PC-9 (cell line): ENCODE data around the gene SLC38A9. TPM values are rescaled to one million over a fixed set of nuclear protein-coding genes. Genes with fewer than 3 reads are reported as not detected.
A peak's percentile ranks its signal among the peaks of the same experiment; 100 is the strongest.

Source experiments
- BruUV-seq: library from RNA; stranded (reverse); fragments of 400-500 nt; replicated peaks from 2 replicates; lab custom pipeline; 2021; lab: Mats Ljungman, UMichigan
- CTCF ChIA-PET: fragments of 300-600 bp; sonication (Branson Sonifier 250); formaldehyde crosslinking; loops from one replicate; lab custom pipeline; 2022; ENCODE audit warnings: antibody characterized with exemption; lab: Charles Lee
- POLR2A ChIA-PET: fragments of 300-600 bp; sonication (Branson Sonifier 250); formaldehyde crosslinking; loops from one replicate; lab custom pipeline; 2022; ENCODE audit warnings: antibody characterized with exemption; ENCODE audit not compliant: unreplicated experiment; lab: Charles Lee
- DNase-seq, 2 experiments: peaks; one replicate each; pipeline versions ENCODE4 v3.0.0 to v3.0.0-alpha.2; 2015 to 2022; ENCODE audit warnings: mixed read lengths in 1 of 2
- H2AFZ ChIP-seq: fragments of 200-600 bp; sonication (generic); 2 replicates; pipeline ENCODE4 v1.8.1; 2017; ENCODE audit warnings: antibody characterized with exemption
- H3F3A ChIP-seq: fragments of 200-600 bp; sonication (generic); 2 replicates; pipeline ENCODE4 v1.8.1; 2017; ENCODE audit warnings: antibody characterized with exemption, mild to moderate bottlenecking, low read depth; ENCODE audit not compliant: insufficient read depth
- H3K27ac ChIP-seq: fragments of 200-600 bp; sonication (generic); 2 replicates; pipeline ENCODE4 v1.6.1; 2016; ENCODE audit warnings: mixed run types
- H3K27me3 ChIP-seq: fragments of 200-600 bp; sonication (generic); 2 replicates; pipeline ENCODE4 v1.6.1; 2016; ENCODE audit warnings: low read depth, mixed run types; ENCODE audit not compliant: insufficient read depth
- H3K36me3 ChIP-seq: fragments of 200-600 bp; sonication (generic); 2 replicates; pipeline ENCODE4 v1.6.1; 2016; ENCODE audit warnings: low read depth, mixed run types
- H3K4me1 ChIP-seq: fragments of 200-600 bp; sonication (generic); replicated peaks from 2 replicates; pipeline ENCODE4 v1.6.1; 2016; ENCODE audit warnings: mixed run types; ENCODE audit not compliant: insufficient read depth
- H3K4me2 ChIP-seq: fragments of 200-600 bp; sonication (generic); 2 replicates; pipeline ENCODE4 v1.6.1; 2017; ENCODE audit warnings: mixed run types
- H3K4me3 ChIP-seq: fragments of 200-600 bp; sonication (generic); 2 replicates; pipeline ENCODE4 v1.6.1; 2016; ENCODE audit warnings: mixed run types
- H3K79me2 ChIP-seq: fragments of 200-600 bp; sonication (generic); 2 replicates; pipeline ENCODE4 v1.6.1; 2017; ENCODE audit warnings: low read depth, mixed run types
- H3K9me2 ChIP-seq: fragments of 200-600 bp; sonication (generic); 2 replicates; pipeline ENCODE4 v1.8.1; 2017; ENCODE audit warnings: mild to moderate bottlenecking; ENCODE audit not compliant: insufficient read depth
- H3K9me3 ChIP-seq: fragments of 200-600 bp; sonication (generic); 2 replicates; pipeline ENCODE4 v1.8.1; 2016; ENCODE audit warnings: low read depth; ENCODE audit not compliant: insufficient read depth
- H4K20me1 ChIP-seq: fragments of 200-600 bp; sonication (generic); 2 replicates; pipeline ENCODE4 v1.8.1; 2017; ENCODE audit not compliant: insufficient read depth
- EZH2 ChIP-seq: fragments of 200-600 bp; sonication (generic); IDR thresholded peaks from 2 replicates; pipeline ENCODE4 v1.8.0; 2017; ENCODE audit warnings: antibody characterized with exemption, low read depth
- intact Hi-C: fragments of 100-400 bp; cut with micrococcal nuclease; formaldehyde crosslinking; loops from one replicate; pipeline ENCODE4 v1.10.0; 2022; ENCODE audit not compliant: unreplicated experiment
- total RNA-seq: library from RNA; stranded (reverse); gene quantifications from 2 replicates; pipeline ENCODE4 v1.2.3, GENCODE V29; 2021
- TF ChIP-seq, protein P1 (sequence below): fragments of 200-600 bp; sonication (generic); conservative IDR thresholded peaks from 2 replicates; pipeline ENCODE4 v1.6.1; 2017; ENCODE audit warnings: mixed run types, antibody characterized with exemption, mild to moderate bottlenecking, moderate library complexity

Gene SLC38A9
- total RNA-seq, 1 experiment from 2014 or later: 26.6 TPM

DNA sequence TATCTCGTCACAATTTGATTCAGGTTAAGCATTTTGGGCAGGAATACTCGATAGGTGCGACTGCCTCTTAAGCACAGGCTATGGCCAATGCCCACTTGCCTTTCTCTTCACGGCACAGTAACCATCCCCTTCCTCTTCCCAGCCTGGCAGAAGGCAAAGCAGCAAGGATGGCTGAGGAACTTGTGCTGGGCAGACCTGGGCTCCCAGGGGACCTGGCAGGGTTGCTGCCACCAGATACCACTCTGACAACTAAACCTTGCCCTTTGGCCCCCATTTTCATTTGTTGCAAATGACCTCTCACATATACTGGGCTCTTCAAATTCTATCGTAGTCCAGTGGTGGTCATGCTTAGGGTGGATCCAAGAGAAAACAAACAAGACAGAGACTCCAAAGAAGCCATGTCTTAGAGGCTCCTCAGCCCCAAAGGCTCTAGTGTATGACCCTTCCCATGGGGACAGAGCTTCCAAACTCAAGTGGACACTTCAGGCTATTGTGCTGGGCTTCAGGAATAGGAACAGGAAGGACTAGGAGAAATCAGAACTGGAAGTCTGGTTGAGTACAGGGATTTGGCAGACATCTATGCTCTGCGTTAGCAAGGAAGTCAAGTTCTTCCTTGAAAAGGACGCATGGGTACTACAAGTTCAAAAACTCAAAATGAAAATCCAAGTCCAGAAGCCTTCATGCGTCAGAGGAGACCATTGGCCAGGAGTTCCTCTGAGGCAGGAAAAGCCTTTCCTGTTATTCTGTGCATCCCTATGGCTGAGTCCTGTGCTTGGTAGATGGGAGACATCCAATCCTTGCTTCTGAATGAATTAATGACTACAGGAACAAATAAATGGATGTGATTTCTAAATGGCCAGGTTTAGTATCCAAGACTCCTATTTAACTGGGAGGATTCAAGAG lies 112.7 kb downstream of the SLC38A9 start:
- CTCF ChIA-PET: no interaction called here
- peak overlapping the region; percentile 96 for H3K27ac ChIP-seq
- H3K9me3 ChIP-seq: no peaks in the 10 kb centered on the region

DNA sequence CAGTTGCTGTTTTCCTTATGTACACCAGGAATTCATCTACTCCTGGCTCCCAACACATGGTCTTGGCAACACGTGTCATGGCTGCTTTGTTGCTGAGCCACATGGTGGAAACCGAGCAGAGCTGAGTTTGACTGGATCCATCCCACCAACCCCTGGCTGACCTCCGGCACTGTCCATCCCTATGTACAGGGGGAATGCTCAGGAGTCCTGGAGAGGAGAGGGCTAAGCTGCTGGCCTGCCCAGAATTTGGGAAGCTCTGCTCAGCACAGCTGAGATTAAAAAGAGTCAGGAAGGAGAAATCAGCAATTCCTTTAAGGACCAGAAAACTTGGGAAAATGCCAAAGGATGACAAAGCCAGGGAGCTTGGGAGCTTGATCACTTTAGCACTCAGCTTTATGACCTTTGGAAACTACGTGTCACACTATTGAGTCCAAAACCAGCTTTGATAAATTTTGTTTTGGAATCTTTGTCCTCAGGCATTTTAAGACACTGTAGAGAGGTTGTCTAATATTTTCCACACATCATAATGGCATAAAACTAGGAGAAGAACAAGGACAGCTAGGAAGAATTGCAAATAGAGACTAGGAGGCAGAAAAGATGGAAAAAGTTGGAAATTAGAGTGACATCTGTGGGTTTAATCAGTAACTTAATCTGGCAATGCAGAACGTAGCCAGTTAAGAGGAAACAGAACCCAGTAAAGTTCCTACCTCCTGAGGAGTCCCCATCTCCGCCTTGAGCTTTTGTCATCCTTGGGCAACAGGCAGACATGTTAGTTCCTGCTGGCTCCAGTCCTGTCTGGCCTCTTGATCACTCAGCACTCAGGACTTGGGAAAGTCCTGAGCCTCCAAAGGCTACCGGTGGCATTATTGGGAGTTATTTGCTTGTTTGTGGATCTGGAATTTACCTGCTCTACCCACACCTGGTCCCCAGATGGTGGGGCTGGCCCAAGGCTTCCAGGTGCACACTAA lies 114.8 kb downstream of the SLC38A9 start:
- no peak overlapping the region for H3K4me3 ChIP-seq
- no peaks in the 10 kb centered on the region for H3K9me3 ChIP-seq
- H3K36me3 ChIP-seq: no peaks in the 10 kb centered on the region
- CTCF ChIA-PET: interaction anchor here (0.7 kb wide), 1 partner anchor 95 kb away, joined by 3 read pairs; no protein-coding TSS in a partner anchor
- H4K20me1 ChIP-seq: no peaks in the 10 kb centered on the region
- no peaks in the 10 kb centered on the region for H3K27me3 ChIP-seq
- no peak for DNase-seq
- BruUV-seq: no TSS peak
- POLR2A ChIA-PET: no interaction called here
- intact Hi-C loops: no loop called here
- peaks cover 33% of the 10 kb centered on the region for H3K4me1 ChIP-seq
- H2AFZ ChIP-seq: no peak overlapping the region
- no peak overlapping the region for H3K27ac ChIP-seq
- H3F3A ChIP-seq: peaks cover 30% of the 10 kb centered on the region
- no peak overlapping the region for H3K4me2 ChIP-seq
- no peaks in the 10 kb centered on the region for H3K79me2 ChIP-seq
- H3K9me2 ChIP-seq: no peaks in the 10 kb centered on the region
- TF ChIP-seq, protein P1, sequence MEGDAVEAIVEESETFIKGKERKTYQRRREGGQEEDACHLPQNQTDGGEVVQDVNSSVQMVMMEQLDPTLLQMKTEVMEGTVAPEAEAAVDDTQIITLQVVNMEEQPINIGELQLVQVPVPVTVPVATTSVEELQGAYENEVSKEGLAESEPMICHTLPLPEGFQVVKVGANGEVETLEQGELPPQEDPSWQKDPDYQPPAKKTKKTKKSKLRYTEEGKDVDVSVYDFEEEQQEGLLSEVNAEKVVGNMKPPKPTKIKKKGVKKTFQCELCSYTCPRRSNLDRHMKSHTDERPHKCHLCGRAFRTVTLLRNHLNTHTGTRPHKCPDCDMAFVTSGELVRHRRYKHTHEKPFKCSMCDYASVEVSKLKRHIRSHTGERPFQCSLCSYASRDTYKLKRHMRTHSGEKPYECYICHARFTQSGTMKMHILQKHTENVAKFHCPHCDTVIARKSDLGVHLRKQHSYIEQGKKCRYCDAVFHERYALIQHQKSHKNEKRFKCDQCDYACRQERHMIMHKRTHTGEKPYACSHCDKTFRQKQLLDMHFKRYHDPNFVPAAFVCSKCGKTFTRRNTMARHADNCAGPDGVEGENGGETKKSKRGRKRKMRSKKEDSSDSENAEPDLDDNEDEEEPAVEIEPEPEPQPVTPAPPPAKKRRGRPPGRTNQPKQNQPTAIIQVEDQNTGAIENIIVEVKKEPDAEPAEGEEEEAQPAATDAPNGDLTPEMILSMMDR: no peak
- no peak for TF ChIP-seq EZH2

More for the DNA sequence above, 112.7 kb downstream of the SLC38A9 start:
- POLR2A ChIA-PET: no interaction called here
- peak overlapping the region; percentile 74 for H3K4me2 ChIP-seq
- DNase-seq: no peak
- BruUV-seq: no TSS peak
- intact Hi-C loops: loop anchor here (2.0 kb wide), 1 partner anchor 65 kb away; the partner anchor contains the start of gene PLPP1
- no peak overlapping the region for H3K4me3 ChIP-seq
- TF ChIP-seq EZH2: no peak
- TF ChIP-seq, protein P1: no peak
- no peaks in the 10 kb centered on the region for H3K27me3 ChIP-seq
- no peak overlapping the region for H2AFZ ChIP-seq
- no peaks in the 10 kb centered on the region for H3K79me2 ChIP-seq
- peaks cover 54% of the 10 kb centered on the region for H3K4me1 ChIP-seq
- H3K36me3 ChIP-seq: no peaks in the 10 kb centered on the region
- no peaks in the 10 kb centered on the region for H4K20me1 ChIP-seq
- H3F3A ChIP-seq: peaks cover 40% of the 10 kb centered on the region
- H3K9me2 ChIP-seq: no peaks in the 10 kb centered on the region

DNA sequence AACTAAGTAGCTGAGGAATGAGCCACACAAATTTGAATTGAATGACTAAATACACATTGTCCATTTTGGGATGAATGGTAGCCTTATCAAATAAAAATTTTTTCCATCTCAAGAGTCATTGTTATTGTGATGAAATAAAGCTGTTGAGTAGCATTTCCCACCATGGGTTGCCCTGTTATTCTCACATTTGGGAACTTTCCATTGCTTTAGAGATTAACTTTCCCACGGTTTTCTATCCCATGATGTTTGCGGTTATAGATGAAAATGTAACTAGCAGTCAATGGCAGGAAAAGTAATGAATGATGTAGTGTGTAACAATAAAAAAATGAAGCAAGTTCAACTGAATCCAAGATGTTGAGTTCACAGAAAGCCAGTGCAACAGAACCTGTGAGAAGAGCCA lies 117.5 kb downstream of the SLC38A9 start:
- TF ChIP-seq, protein P1: no peak
- no peak for TF ChIP-seq EZH2
- Histone ChIP-seq H3F3A (peaks cover 4% of the 10 kb centered on the region; the same call in 1 of the 2 replicates), H3K4me3 (no peak overlapping the region), H3K36me3 (no peaks in the 10 kb centered on the region), H3K4me1 (peaks cover 7% of the 10 kb centered on the region), H3K27ac (no peak overlapping the region), H2AFZ (no peak overlapping the region), H3K79me2 (no peaks in the 10 kb centered on the region), H3K9me3 (no peaks in the 10 kb centered on the region), H4K20me1 (no peaks in the 10 kb centered on the region), H3K27me3 (no peaks in the 10 kb centered on the region), H3K9me2 (no peaks in the 10 kb centered on the region), H3K4me2 (no peak overlapping the region)
- POLR2A ChIA-PET: no interaction called here
- BruUV-seq: no TSS peak
- CTCF ChIA-PET: no interaction called here
- intact Hi-C loops: no loop called here
- DNase-seq: no peak
